ENCODE data around the gene NDFIP2. TPM values are rescaled to one million over a fixed set of nuclear protein-coding genes. Genes with fewer than 3 reads are reported as not detected.

The NDFIP2 gene
- polyA plus RNA-seq, 1 of the 3 experiments (the other 2 are of a cell fraction): 21.4 TPM

DNA sequence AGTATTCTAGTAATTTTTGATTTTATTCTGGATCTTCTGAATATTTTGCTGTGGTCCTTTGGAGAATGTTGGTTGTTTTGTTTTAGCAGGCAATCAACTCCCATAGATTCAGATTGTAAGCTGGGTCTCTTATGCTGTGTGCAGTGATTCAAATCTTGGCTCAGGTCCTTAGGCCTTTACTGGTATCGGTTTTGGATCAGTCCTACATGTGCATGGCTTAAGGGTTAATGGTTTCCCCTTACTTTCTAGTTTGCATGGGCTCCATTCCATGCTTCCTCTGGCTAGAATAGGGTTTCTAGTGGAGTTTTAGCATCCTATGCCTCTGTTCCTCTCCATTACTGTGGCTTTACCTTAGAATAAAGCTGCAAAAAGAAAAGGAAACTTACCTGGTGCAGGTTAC lies 16.1 kb downstream of the NDFIP2 start (continued):
- no peak for TF ChIP-seq POLR2AphosphoS5 (IDR thresholded peaks at IDR 0.05; ENCODE audit: low read depth, low read length)
- TF ChIP-seq FOXJ3 (CRISPR knock-in tag; IDR thresholded peaks at IDR 0.05): no peak
- TF ChIP-seq TCF12 (IDR thresholded peaks at IDR 0.05): no peak
- no peak for TF ChIP-seq MEF2A (IDR thresholded peaks at IDR 0.05; ENCODE audit: borderline replicate concordance, low read depth)
- TF ChIP-seq, protein P1, sequence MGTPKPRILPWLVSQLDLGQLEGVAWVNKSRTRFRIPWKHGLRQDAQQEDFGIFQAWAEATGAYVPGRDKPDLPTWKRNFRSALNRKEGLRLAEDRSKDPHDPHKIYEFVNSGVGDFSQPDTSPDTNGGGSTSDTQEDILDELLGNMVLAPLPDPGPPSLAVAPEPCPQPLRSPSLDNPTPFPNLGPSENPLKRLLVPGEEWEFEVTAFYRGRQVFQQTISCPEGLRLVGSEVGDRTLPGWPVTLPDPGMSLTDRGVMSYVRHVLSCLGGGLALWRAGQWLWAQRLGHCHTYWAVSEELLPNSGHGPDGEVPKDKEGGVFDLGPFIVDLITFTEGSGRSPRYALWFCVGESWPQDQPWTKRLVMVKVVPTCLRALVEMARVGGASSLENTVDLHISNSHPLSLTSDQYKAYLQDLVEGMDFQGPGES (IDR thresholded peaks at IDR 0.05; ENCODE audit: low read depth, low read length): no peak
- TF ChIP-seq, protein P2, sequence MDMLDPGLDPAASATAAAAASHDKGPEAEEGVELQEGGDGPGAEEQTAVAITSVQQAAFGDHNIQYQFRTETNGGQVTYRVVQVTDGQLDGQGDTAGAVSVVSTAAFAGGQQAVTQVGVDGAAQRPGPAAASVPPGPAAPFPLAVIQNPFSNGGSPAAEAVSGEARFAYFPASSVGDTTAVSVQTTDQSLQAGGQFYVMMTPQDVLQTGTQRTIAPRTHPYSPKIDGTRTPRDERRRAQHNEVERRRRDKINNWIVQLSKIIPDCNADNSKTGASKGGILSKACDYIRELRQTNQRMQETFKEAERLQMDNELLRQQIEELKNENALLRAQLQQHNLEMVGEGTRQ (IDR thresholded peaks at IDR 0.05; ENCODE audit: borderline replicate concordance, low read depth, low read length): no peak

DNA sequence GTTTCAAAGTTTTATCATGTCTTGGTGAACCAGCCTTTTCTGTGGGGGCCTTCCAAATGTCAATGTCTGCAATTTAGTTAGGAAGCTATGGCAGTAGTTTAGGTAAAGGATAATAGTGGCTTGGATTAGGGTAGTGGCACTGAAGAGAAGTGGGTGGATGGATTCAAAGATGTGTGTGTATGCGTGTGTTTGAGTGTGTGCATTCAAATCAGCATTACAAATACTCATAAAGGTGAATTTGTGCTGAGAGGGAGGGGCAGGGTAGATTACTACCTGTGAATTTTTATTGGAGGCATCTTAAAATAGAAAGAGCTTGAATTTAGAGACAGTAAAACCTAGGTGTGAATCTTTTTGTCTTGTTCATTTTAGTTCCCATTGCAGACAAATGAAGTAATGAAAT lies 16.9 kb downstream of the NDFIP2 start:
- no peaks in the 10 kb centered on the region for H3K9me3 ChIP-seq
- TF ChIP-seq MXI1 (IDR thresholded peaks at IDR 0.05; ENCODE audit: low read depth, low read length) (no peak), RCOR1 (IDR thresholded peaks at IDR 0.05; ENCODE audit: low read length) (no peak), ELF1 (IDR thresholded peaks at IDR 0.05) (no peak), FOSL2 (IDR thresholded peaks at IDR 0.05; ENCODE audit: borderline replicate concordance, low read depth) (no peak), EP300 (IDR thresholded peaks at IDR 0.05; ENCODE audit: borderline replicate concordance in 1 of 2, low read depth in 1 of 2, low read length in 1 of 2) (no peak), POLR2AphosphoS5 (IDR thresholded peaks at IDR 0.05; ENCODE audit: low read depth, low read length) (no peak), TCF12 (IDR thresholded peaks at IDR 0.05) (no peak)
- TF ChIP-seq, protein P3, sequence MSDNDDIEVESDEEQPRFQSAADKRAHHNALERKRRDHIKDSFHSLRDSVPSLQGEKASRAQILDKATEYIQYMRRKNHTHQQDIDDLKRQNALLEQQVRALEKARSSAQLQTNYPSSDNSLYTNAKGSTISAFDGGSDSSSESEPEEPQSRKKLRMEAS (IDR thresholded peaks at IDR 0.05; ENCODE audit: low read depth): no peak
- TF ChIP-seq, protein P4, sequence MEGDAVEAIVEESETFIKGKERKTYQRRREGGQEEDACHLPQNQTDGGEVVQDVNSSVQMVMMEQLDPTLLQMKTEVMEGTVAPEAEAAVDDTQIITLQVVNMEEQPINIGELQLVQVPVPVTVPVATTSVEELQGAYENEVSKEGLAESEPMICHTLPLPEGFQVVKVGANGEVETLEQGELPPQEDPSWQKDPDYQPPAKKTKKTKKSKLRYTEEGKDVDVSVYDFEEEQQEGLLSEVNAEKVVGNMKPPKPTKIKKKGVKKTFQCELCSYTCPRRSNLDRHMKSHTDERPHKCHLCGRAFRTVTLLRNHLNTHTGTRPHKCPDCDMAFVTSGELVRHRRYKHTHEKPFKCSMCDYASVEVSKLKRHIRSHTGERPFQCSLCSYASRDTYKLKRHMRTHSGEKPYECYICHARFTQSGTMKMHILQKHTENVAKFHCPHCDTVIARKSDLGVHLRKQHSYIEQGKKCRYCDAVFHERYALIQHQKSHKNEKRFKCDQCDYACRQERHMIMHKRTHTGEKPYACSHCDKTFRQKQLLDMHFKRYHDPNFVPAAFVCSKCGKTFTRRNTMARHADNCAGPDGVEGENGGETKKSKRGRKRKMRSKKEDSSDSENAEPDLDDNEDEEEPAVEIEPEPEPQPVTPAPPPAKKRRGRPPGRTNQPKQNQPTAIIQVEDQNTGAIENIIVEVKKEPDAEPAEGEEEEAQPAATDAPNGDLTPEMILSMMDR (IDR thresholded peaks at IDR 0.05): no peak
- TF ChIP-seq, protein P5, sequence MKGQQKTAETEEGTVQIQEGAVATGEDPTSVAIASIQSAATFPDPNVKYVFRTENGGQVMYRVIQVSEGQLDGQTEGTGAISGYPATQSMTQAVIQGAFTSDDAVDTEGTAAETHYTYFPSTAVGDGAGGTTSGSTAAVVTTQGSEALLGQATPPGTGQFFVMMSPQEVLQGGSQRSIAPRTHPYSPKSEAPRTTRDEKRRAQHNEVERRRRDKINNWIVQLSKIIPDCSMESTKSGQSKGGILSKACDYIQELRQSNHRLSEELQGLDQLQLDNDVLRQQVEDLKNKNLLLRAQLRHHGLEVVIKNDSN (IDR thresholded peaks at IDR 0.05; ENCODE audit: borderline replicate concordance, low read depth): no peak
- TF ChIP-seq, protein P6, sequence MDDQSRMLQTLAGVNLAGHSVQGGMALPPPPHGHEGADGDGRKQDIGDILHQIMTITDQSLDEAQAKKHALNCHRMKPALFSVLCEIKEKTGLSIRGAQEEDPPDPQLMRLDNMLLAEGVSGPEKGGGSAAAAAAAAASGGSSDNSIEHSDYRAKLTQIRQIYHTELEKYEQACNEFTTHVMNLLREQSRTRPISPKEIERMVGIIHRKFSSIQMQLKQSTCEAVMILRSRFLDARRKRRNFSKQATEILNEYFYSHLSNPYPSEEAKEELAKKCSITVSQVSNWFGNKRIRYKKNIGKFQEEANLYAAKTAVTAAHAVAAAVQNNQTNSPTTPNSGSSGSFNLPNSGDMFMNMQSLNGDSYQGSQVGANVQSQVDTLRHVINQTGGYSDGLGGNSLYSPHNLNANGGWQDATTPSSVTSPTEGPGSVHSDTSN (IDR thresholded peaks at IDR 0.05): no peak
- H3F3A ChIP-seq (replicated peaks; ENCODE audit: insufficient read depth): peaks cover 4% of the 10 kb centered on the region
- H3K36me3 ChIP-seq (replicated peaks in 1 of 2; ENCODE audit: control insufficient read depth in 1 of 2, insufficient read depth in 2 of 2, low read length in 1 of 2): peaks cover 0 to 10% of the 10 kb centered on the region in 2 experiments
- no peak overlapping the region for H2AFZ ChIP-seq (ENCODE audit: low read depth)
- H3K4me3 ChIP-seq (ENCODE audit: low read depth in 2 of 2, low read length in 1 of 2): no peak overlapping the region
- no peaks in the 10 kb centered on the region for H3K9me2 ChIP-seq
- no peak overlapping the region for H3K4me2 ChIP-seq
- peaks cover 0 to 2% of the 10 kb centered on the region in 2 experiments; a peak in 2 of 4 replicates for H3K4me1 ChIP-seq (ENCODE audit: control insufficient read depth in 1 of 2, insufficient read depth in 2 of 2, low read depth in 1 of 2, low read length in 1 of 2)
- H3K79me2 ChIP-seq (ENCODE audit: insufficient read depth): peaks cover 74% of the 10 kb centered on the region
- DNase-seq: no peak
- CTCF ChIA-PET: no interaction called here
- POLR2A ChIA-PET: no interaction called here
- no peaks in the 10 kb centered on the region for H3K27me3 ChIP-seq (ENCODE audit: insufficient read depth)
- H4K20me1 ChIP-seq (ENCODE audit: insufficient read depth): peaks cover 17% of the 10 kb centered on the region; the same call in 1 of the 2 replicates
- no peak overlapping the region for H3K9ac ChIP-seq
- H3K27ac ChIP-seq (ENCODE audit: low read depth in 2 of 2, low read length in 1 of 2): no peak overlapping the region
- 96% methylated on average over 1 of the region's 1 CpG for WGBS (ENCODE audit: low lambda C conversion rate)
